ENCODE data around the gene RNF149. TPM values are rescaled to one million over a fixed set of nuclear protein-coding genes. Genes with fewer than 3 reads are reported as not detected.

The RNF149 gene
- total RNA-seq, 4 donors from 2014 or later = 22.7 to 100 (median 54.6) TPM

GRCh38 chr2:101282980-101283379 lies 25.5 kb downstream of the RNF149 start:
- no peaks in the 10 kb centered on the region for H3K9me3 ChIP-seq
- no peaks in the 10 kb centered on the region for H3K4me1 ChIP-seq
- intact Hi-C loops (cut with DNase I; ENCODE audit: low total_unique reads) (no loop called here), in situ Hi-C loops (cut with MboI; ENCODE audit: low pct_ligation_motif_present in 1 of 4, low pct_unique_long_range_greater_than_20kb in 1 of 4, low sequenced_read_pairs in 3 of 4) (no loop called here)
- TF ChIP-seq, protein P1, sequence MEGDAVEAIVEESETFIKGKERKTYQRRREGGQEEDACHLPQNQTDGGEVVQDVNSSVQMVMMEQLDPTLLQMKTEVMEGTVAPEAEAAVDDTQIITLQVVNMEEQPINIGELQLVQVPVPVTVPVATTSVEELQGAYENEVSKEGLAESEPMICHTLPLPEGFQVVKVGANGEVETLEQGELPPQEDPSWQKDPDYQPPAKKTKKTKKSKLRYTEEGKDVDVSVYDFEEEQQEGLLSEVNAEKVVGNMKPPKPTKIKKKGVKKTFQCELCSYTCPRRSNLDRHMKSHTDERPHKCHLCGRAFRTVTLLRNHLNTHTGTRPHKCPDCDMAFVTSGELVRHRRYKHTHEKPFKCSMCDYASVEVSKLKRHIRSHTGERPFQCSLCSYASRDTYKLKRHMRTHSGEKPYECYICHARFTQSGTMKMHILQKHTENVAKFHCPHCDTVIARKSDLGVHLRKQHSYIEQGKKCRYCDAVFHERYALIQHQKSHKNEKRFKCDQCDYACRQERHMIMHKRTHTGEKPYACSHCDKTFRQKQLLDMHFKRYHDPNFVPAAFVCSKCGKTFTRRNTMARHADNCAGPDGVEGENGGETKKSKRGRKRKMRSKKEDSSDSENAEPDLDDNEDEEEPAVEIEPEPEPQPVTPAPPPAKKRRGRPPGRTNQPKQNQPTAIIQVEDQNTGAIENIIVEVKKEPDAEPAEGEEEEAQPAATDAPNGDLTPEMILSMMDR (IDR thresholded peaks at IDR 0.05) = no peak
- TF ChIP-seq POLR2A (IDR thresholded peaks at IDR 0.05) (no peak), POLR2AphosphoS5 (IDR thresholded peaks at IDR 0.05) (no peak), EP300 (IDR thresholded peaks at IDR 0.05; ENCODE audit: low read depth) (no peak)
- no peak for DNase-seq
- peaks cover 0 to 72% (median 32%) of the 10 kb centered on the region in 4 donors for H3K36me3 ChIP-seq
- 97 to 100% methylated on average over 1 to 3 of the region's 3 CpGs for WGBS, 2 donors (ENCODE audit: low coverage in 1 of 2)
- no peak overlapping the region for H3K27ac ChIP-seq
- H3K4me3 ChIP-seq = no peak overlapping the region
- H3K27me3 ChIP-seq = no peaks in the 10 kb centered on the region

GRCh38 chr2:101281482-101281881 lies 27.0 kb downstream of the RNF149 start:
- Histone ChIP-seq H3K9me3 (no peaks in the 10 kb centered on the region), H3K4me1 (no peaks in the 10 kb centered on the region), H3K27me3 (no peaks in the 10 kb centered on the region), H3K27ac (no peak overlapping the region), H3K36me3 (peaks cover 0 to 64% (median 26%) of the 10 kb centered on the region in 4 donors), H3K4me3 (no peak overlapping the region)
- WGBS, 2 donors (ENCODE audit: low coverage in 1 of 2) = 94 to 99% methylated on average over 2 to 4 of the region's 4 CpGs
- DNase-seq = no peak
- intact Hi-C loops (cut with DNase I; ENCODE audit: low total_unique reads) = no loop called here
- in situ Hi-C loops (cut with MboI; ENCODE audit: low pct_ligation_motif_present in 1 of 4, low pct_unique_long_range_greater_than_20kb in 1 of 4, low sequenced_read_pairs in 3 of 4) = no loop called here
- TF ChIP-seq, protein P1 (IDR thresholded peaks at IDR 0.05) = no peak
- TF ChIP-seq POLR2AphosphoS5 (IDR thresholded peaks at IDR 0.05) = no peak
- TF ChIP-seq EP300 (IDR thresholded peaks at IDR 0.05; ENCODE audit: low read depth) = no peak
- no peak for TF ChIP-seq POLR2A (IDR thresholded peaks at IDR 0.05)

DNA sequence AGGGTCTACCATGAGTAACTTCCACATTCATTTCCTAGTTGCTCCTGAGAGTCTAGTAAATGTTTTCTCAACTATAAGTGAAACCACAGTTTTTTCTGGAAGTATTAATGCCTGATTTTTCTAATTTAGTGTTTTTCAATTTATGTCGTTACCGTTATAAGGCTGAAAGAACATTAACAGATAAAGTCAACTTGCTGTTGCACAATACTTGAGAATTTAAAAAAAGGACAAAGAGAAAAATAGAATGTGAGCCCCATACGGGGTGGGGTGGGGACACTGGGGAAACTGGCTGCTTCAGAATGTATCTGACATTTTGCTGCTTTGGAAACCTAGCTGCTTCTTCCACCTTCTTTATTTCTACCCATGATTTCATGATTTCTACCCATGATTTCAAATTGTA lies 29.6 kb downstream of the RNF149 start:
- TF ChIP-seq POLR2AphosphoS5 (IDR thresholded peaks at IDR 0.05) (no peak), POLR2A (IDR thresholded peaks at IDR 0.05) (no peak), EP300 (IDR thresholded peaks at IDR 0.05; ENCODE audit: low read depth) (no peak)
- TF ChIP-seq, protein P1 (IDR thresholded peaks at IDR 0.05) = no peak
- H3K27ac ChIP-seq = no peak overlapping the region
- 87 to 96% methylated on average over 3 of the region's 3 CpGs for WGBS, 2 donors (ENCODE audit: low coverage in 1 of 2)
- H3K9me3 ChIP-seq = no peaks in the 10 kb centered on the region
- H3K4me1 ChIP-seq = no peaks in the 10 kb centered on the region
- intact Hi-C loops (cut with DNase I; ENCODE audit: low total_unique reads) = no loop called here
- DNase-seq = no peak
- H3K4me3 ChIP-seq = no peak overlapping the region
- no peaks in the 10 kb centered on the region for H3K27me3 ChIP-seq
- in situ Hi-C loops (cut with MboI; ENCODE audit: low pct_ligation_motif_present in 1 of 4, low pct_unique_long_range_greater_than_20kb in 1 of 4, low sequenced_read_pairs in 3 of 4) = no loop called here
- peaks cover 0 to 60% (median 22%) of the 10 kb centered on the region in 4 donors for H3K36me3 ChIP-seq

- H3K9me3 ChIP-seq = no peaks in the 10 kb centered on the region
- no peak for TF ChIP-seq EP300 (IDR thresholded peaks at IDR 0.05; ENCODE audit: low read depth)
- no peak for TF ChIP-seq POLR2A (IDR thresholded peaks at IDR 0.05)
- no peak for TF ChIP-seq POLR2AphosphoS5 (IDR thresholded peaks at IDR 0.05)
- TF ChIP-seq, protein P1 (IDR thresholded peaks at IDR 0.05) = no peak
- intact Hi-C loops (cut with DNase I; ENCODE audit: low total_unique reads) = no loop called here
- peaks cover 0 to 67% (median 22%) of the 10 kb centered on the region in 4 donors for H3K36me3 ChIP-seq
- no peak overlapping the region for H3K27ac ChIP-seq
- DNase-seq = no peak
- no peaks in the 10 kb centered on the region for H3K4me1 ChIP-seq
- no peaks in the 10 kb centered on the region for H3K27me3 ChIP-seq
- WGBS, 2 donors (ENCODE audit: low coverage in 1 of 2) = 66 to 77% methylated on average over 4 to 7 of the region's 7 CpGs
- in situ Hi-C loops (cut with MboI; ENCODE audit: low pct_ligation_motif_present in 1 of 4, low pct_unique_long_range_greater_than_20kb in 1 of 4, low sequenced_read_pairs in 3 of 4) = no loop called here
- no peak overlapping the region for H3K4me3 ChIP-seq
These were observed 31.4 kb downstream of the RNF149 start for GRCh38 chr2:101277111-101277510.
